ENCODE data around the gene TRIP10. TPM values are rescaled to one million over a fixed set of nuclear protein-coding genes. Genes with fewer than 3 reads are reported as not detected.
"Not testable (repeated sequence)": the region's sequence is repeated elsewhere in the genome, so short reads cannot be mapped to it uniquely, and the experiment has no call there.

The TRIP10 gene
- total RNA-seq, 1 donor: 36.2 TPM

GRCh38 chr19:6767081-6767356 is 27.5 kb downstream of the TRIP10 start:
- no peak overlapping the region for H2AFZ ChIP-seq (ENCODE audit: low read length)
- DNase-seq (ENCODE audit: insufficient read length, low spot score, missing footprints): peak; percentile 29
- TF ChIP-seq CTCF (IDR thresholded peaks at IDR 0.05; ENCODE audit: extremely low read depth, low read depth, low read length): no peak
- H3K9me3 ChIP-seq (ENCODE audit: low read depth, low read length): no peaks in the 10 kb centered on the region
- no peak overlapping the region for H3K4me3 ChIP-seq (ENCODE audit: insufficient read depth, low read length)
- H3K27ac ChIP-seq (ENCODE audit: low read depth, low read length): no peak overlapping the region
- no peaks in the 10 kb centered on the region for H3K4me1 ChIP-seq (ENCODE audit: insufficient read depth, low read length)
- H3K36me3 ChIP-seq (ENCODE audit: insufficient read depth, low read length): no peaks in the 10 kb centered on the region
- H3K79me2 ChIP-seq (ENCODE audit: insufficient read depth, low read length): no peaks in the 10 kb centered on the region
- H3K27me3 ChIP-seq (ENCODE audit: insufficient read depth, low read length): peaks cover 22% of the 10 kb centered on the region
- H3K4me2 ChIP-seq (ENCODE audit: insufficient read depth, low read length): no peak overlapping the region
- no peaks in the 10 kb centered on the region for H4K20me1 ChIP-seq (ENCODE audit: insufficient read depth, low read length)

DNA sequence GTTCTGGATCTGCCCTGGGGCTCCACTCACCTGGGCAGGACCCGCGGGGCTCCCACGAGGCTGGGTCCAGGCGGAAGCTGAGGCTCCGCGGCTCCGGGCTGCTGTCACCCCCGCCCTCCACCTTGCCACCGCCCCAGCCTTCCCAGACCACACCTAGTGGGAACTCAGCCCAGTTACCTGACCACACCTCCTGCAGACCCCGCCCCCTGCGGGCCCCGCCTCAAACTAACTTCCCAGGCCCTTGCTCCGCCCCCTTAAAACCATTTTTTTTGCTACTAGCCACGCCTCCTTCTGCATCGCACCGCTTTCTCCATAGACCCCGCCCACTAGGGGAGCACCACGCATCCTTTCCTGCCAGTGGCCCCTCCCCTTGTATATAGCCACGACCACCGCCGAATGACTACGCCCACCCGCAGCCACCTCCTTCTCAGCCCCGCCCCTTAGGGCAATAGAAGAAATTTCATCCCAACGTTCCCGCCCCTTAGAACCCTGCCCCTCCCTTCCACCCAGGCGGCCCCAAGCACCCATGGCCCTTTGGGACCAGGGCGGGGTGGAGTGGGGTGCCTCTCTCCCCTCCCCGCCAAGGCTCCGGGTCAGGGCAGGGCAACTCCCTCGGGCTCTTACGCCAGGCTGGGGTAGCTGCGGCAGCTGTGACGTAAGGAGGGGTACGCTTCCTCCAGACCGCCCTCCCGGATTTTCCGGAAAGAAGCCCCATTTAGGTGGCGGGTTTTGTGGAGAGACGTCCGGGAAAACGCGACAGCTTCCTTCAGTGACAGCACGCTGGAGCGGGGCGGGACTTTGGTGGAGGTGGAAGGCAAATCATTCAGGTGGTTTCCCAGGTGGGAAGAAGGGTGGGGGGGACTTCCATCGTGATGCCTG is 28.1 kb downstream of the TRIP10 start, which contains the start of gene SH2D3A:
TSS of gene SH2D3A (minus strand) at position 79 of the 879 bp plus-strand sequence. CDS start 3,687 bp downstream, outside the sequence.
- DNase-seq (ENCODE audit: insufficient read length, low spot score, missing footprints): peak; percentile 57
- Histone ChIP-seq H4K20me1 (ENCODE audit: insufficient read depth, low read length) (no peaks in the 10 kb centered on the region), H3K9me3 (ENCODE audit: low read depth, low read length) (no peaks in the 10 kb centered on the region), H3K4me2 (ENCODE audit: insufficient read depth, low read length) (no peak within 1 kb of the TSS), H3K4me1 (ENCODE audit: insufficient read depth, low read length) (no peaks in the 10 kb centered on the region), H3K79me2 (ENCODE audit: insufficient read depth, low read length) (no peaks in the 10 kb centered on the region), H3K36me3 (ENCODE audit: insufficient read depth, low read length) (no peaks in the 10 kb centered on the region), H3K27me3 (ENCODE audit: insufficient read depth, low read length) (peaks cover 22% of the 10 kb centered on the region), H3K4me3 (ENCODE audit: insufficient read depth, low read length) (no peak within 1 kb of the TSS), H3K27ac (ENCODE audit: low read depth, low read length) (no peak within 1 kb of the TSS), H2AFZ (ENCODE audit: low read length) (no peak within 1 kb of the TSS)
- TF ChIP-seq CTCF (IDR thresholded peaks at IDR 0.05; ENCODE audit: extremely low read depth, low read depth, low read length): no peak

GRCh38 chr19:6768236-6768785 is 28.8 kb downstream of the TRIP10 start:
- no peaks in the 10 kb centered on the region for H4K20me1 ChIP-seq (ENCODE audit: insufficient read depth, low read length)
- no peak overlapping the region for H3K4me2 ChIP-seq (ENCODE audit: insufficient read depth, low read length)
- peaks cover 22% of the 10 kb centered on the region for H3K27me3 ChIP-seq (ENCODE audit: insufficient read depth, low read length)
- H3K4me3 ChIP-seq (ENCODE audit: insufficient read depth, low read length): no peak overlapping the region
- DNase-seq (ENCODE audit: insufficient read length, low spot score, missing footprints): no peak
- H3K9me3 ChIP-seq (ENCODE audit: low read depth, low read length): no peaks in the 10 kb centered on the region
- no peaks in the 10 kb centered on the region for H3K4me1 ChIP-seq (ENCODE audit: insufficient read depth, low read length)
- no peak overlapping the region for H3K27ac ChIP-seq (ENCODE audit: low read depth, low read length)
- no peaks in the 10 kb centered on the region for H3K36me3 ChIP-seq (ENCODE audit: insufficient read depth, low read length)
- TF ChIP-seq CTCF (IDR thresholded peaks at IDR 0.05; ENCODE audit: extremely low read depth, low read depth, low read length): no peak
- no peaks in the 10 kb centered on the region for H3K79me2 ChIP-seq (ENCODE audit: insufficient read depth, low read length)
- no peak overlapping the region for H2AFZ ChIP-seq (ENCODE audit: low read length)

- Histone ChIP-seq H4K20me1 (ENCODE audit: insufficient read depth, low read length) (no peaks in the 10 kb centered on the region), H3K79me2 (ENCODE audit: insufficient read depth, low read length) (no peaks in the 10 kb centered on the region), H3K4me2 (ENCODE audit: insufficient read depth, low read length) (no peak overlapping the region), H3K27me3 (ENCODE audit: insufficient read depth, low read length) (peaks cover 22% of the 10 kb centered on the region), H3K9me3 (ENCODE audit: low read depth, low read length) (no peaks in the 10 kb centered on the region), H3K4me3 (ENCODE audit: insufficient read depth, low read length) (no peak overlapping the region), H3K36me3 (ENCODE audit: insufficient read depth, low read length) (no peaks in the 10 kb centered on the region), H3K4me1 (ENCODE audit: insufficient read depth, low read length) (no peaks in the 10 kb centered on the region), H3K27ac (ENCODE audit: low read depth, low read length) (no peak overlapping the region), H2AFZ (ENCODE audit: low read length) (no peak overlapping the region)
- peak; percentile 86 for DNase-seq (ENCODE audit: insufficient read length, low spot score, missing footprints)
- peak; percentile 37 for TF ChIP-seq CTCF (IDR thresholded peaks at IDR 0.05; ENCODE audit: extremely low read depth, low read depth, low read length)
These were observed 29.6 kb downstream of the TRIP10 start for GRCh38 chr19:6769006-6769619.

DNA sequence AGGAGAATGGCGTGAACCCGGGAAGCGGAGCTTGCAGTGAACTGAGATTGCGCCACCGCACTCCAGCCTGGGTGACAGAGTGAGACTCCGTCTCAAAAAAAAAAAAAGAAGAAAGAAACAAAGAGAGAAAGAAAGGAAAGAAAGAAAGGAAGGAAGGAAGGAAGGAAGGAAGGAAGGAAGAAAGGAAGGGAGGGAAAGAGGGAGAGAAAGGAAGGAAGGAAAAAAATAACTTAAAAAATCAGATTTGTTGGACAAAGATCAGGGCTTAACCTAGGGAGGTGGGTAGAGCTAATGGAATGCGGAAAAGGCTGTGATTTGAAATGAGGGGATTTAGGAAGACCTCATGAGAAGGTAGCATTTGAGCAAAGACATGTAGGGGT is 32.2 kb downstream of the TRIP10 start:
- DNase-seq (ENCODE audit: insufficient read length, low spot score, missing footprints); H3K79me2 ChIP-seq (ENCODE audit: insufficient read depth, low read length); H3K4me3 ChIP-seq (ENCODE audit: insufficient read depth, low read length); H3K36me3 ChIP-seq (ENCODE audit: insufficient read depth, low read length); H3K9me3 ChIP-seq (ENCODE audit: low read depth, low read length); H3K27ac ChIP-seq (ENCODE audit: low read depth, low read length); H3K4me2 ChIP-seq (ENCODE audit: insufficient read depth, low read length); H3K4me1 ChIP-seq (ENCODE audit: insufficient read depth, low read length); H2AFZ ChIP-seq (ENCODE audit: low read length); H4K20me1 ChIP-seq (ENCODE audit: insufficient read depth, low read length): not testable (repeated sequence)
- H3K27me3 ChIP-seq (ENCODE audit: insufficient read depth, low read length): peaks cover 13% of the 10 kb centered on the region

Measured in osteoblast (primary cell).